T-helper 1 cell treated with Interleukin-12 subunit alpha and Interleukin-12 subunit beta and Interleukin-4 antibody, amounts not matched to agents 30 μg/mL and 1 μg/mL, for 36 hours (primary cell): Measurements from ENCODE around the gene PCBD2.
"Not testable (repeated sequence)": the region's sequence is repeated elsewhere in the genome, so short reads cannot be mapped to it uniquely, and the experiment has no call there.

Experiments
- H3K27ac Mint-ChIP-seq: one replicate; pipeline ENCODE4 v1.8.0; 2021; ENCODE audit warnings: mild to moderate bottlenecking, mixed read lengths
- H3K27me3 Mint-ChIP-seq: one replicate; pipeline ENCODE4 v1.8.0; 2021; ENCODE audit warnings: low read depth, mixed read lengths
- H3K36me3 Mint-ChIP-seq: one replicate; pipeline ENCODE4 v1.8.0; 2021; ENCODE audit warnings: low read depth, mixed read lengths
- H3K4me1 Mint-ChIP-seq: one replicate; pipeline ENCODE4 v1.8.0; 2021; ENCODE audit warnings: low read depth, mixed read lengths
- H3K4me3 Mint-ChIP-seq: one replicate; pipeline ENCODE4 v1.8.0; 2021; ENCODE audit warnings: mild to moderate bottlenecking, moderate library complexity, mixed read lengths
- H3K9me3 Mint-ChIP-seq: one replicate; pipeline ENCODE4 v1.8.0; 2021; ENCODE audit warnings: mixed read lengths

PCBD2 gene

GRCh38 chr5:134891473-134891872, 13.5 kb upstream of the PCBD2 start:
- Mint-ChIP-seq H3K4me3 (no peak overlapping the region), H3K27ac (no peak overlapping the region), H3K27me3 (no peaks in the 10 kb centered on the region), H3K36me3 (peaks cover 33% of the 10 kb centered on the region), H3K9me3 (no peaks in the 10 kb centered on the region), H3K4me1 (peaks cover 4% of the 10 kb centered on the region)

DNA sequence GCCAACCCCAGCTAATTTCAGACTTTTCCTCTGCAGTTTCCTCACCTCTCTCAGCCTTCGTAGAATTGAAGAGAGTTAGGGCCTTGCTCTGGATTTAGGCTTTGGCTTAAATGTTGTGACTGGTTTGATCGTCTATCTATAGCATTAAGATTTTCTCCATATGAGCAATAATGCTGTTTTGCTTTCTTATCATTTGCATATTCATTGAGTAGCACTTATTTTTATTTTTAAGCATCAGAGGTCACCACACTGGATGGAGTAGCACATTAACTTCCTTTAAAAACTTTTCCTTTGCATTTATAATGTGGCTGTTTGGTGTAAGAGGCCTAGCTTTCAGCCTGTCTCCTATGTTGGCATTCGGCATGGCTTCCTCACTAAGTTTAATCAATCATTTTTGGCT, 12.6 kb upstream of the PCBD2 start:
- H3K27ac Mint-ChIP-seq: no peak overlapping the region
- no peaks in the 10 kb centered on the region for H3K9me3 Mint-ChIP-seq
- H3K36me3 Mint-ChIP-seq: peaks cover 33% of the 10 kb centered on the region
- no peak overlapping the region for H3K4me3 Mint-ChIP-seq
- H3K27me3 Mint-ChIP-seq: no peaks in the 10 kb centered on the region
- peaks cover 3% of the 10 kb centered on the region for H3K4me1 Mint-ChIP-seq

DNA sequence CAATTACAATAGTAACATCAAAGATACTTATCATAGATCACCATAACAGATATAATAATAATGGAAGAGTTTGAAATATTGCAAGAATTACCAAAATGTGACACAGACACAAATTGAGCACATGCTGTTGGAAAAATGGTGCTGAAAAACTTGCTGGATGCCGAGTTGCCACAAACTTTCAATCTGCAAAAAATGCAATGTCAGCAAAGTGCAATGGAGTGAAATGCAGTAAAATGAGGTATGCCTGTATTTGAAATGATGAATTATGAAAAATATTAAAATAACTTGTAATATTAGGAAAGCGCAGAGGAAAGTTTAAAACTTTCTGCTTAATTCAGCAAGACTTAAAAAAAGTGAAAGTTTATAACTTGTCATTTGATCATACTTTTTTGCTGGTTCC, 12.0 kb upstream of the PCBD2 start:
- H3K36me3 Mint-ChIP-seq: peaks cover 29% of the 10 kb centered on the region
- H3K27me3 Mint-ChIP-seq: no peaks in the 10 kb centered on the region
- H3K4me1 Mint-ChIP-seq: peaks cover 3% of the 10 kb centered on the region
- no peak overlapping the region for H3K27ac Mint-ChIP-seq
- no peaks in the 10 kb centered on the region for H3K9me3 Mint-ChIP-seq
- H3K4me3 Mint-ChIP-seq: no peak overlapping the region

DNA sequence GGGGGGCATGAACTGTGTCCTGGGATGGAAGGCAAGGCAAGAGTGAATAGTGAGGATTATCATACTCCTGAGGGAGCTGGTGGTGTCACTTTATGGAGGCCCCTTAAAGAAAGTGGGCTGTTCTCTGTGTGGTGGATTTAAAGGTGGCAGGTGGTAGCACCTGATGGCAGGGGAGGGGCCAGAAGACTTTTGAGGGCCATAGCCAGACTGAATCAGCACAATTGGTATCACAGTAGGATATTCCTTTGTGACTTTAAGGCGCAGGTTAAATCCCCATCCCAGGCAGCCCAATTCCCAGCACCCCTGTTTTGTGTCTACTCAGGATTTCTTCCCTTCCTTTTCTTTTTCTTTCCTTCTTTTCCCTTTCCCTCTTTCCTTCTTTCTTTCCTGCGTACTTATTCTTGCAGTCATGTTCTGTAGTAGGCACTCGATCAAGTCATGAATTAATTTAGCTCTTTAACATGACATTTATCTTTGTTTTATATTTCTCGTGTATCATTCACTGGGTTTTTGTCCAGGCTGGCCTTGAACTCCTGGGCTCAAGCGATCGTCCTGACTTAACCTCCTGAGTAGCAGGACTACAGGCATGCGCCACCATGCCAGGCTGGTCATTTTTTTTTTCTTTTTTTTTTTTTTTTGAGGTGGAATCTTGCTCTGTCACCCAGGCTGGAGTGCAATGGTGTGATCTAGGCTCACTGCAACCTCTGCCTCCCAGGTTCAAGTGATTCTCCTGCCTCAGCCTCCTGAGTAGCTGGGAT, 11.0 kb upstream of the PCBD2 start:
- Mint-ChIP-seq H3K36me3 (peaks cover 29% of the 10 kb centered on the region), H3K4me1 (peaks cover 3% of the 10 kb centered on the region), H3K4me3 (no peak overlapping the region), H3K27me3 (no peaks in the 10 kb centered on the region), H3K27ac (no peak overlapping the region), H3K9me3 (no peaks in the 10 kb centered on the region)

GRCh38 chr5:134902071-134902801, 2.7 kb upstream of the PCBD2 start:
- peaks cover 13% of the 10 kb centered on the region for H3K4me1 Mint-ChIP-seq
- H3K27me3 Mint-ChIP-seq: no peaks in the 10 kb centered on the region
- H3K36me3 Mint-ChIP-seq: peaks cover 8% of the 10 kb centered on the region
- H3K4me3 Mint-ChIP-seq: no peak overlapping the region
- no peak overlapping the region for H3K27ac Mint-ChIP-seq
- no peaks in the 10 kb centered on the region for H3K9me3 Mint-ChIP-seq

DNA sequence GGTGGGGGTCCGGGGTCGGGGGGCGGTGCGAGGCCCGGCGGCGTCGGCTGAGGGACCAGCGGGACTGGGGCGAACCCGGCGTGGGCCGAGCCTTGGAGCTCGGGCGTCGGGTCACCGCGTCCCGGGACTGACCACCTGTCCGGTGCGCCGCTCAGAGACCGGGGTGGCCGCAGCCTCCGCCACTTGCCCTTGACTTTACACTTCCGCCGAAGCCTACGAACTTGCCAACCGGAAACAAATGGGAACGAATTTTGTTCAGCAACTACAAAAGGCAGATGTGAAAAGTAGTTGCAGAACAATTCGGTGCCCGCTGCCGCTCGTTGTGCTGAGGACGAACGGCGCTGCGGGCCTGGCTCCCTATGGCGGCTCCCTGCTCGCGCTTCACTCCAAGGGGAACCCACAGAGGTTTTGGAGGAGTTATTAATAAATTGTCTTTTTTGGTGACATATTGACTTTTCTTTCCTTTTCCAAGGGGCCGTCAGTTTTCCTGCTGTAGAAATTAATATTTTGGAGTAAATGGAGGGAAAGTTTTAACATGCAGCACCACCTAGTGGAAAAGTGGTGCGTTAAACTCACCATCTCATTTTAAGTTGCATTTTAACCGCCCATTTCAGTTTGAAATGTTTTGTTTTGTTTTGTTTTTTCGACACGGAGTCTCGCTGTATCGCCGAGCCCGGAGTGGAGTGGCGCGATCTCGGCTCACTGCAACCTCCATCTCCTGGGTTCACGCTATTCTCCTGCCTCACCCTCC, 490 bp downstream of the PCBD2 start:
- H3K27ac Mint-ChIP-seq: peak overlapping the region; percentile 95
- peaks cover 3% of the 10 kb centered on the region for H3K36me3 Mint-ChIP-seq
- no peaks in the 10 kb centered on the region for H3K9me3 Mint-ChIP-seq
- peak overlapping the region; percentile 91 for H3K4me3 Mint-ChIP-seq
- H3K27me3 Mint-ChIP-seq: no peaks in the 10 kb centered on the region
- peaks cover 20% of the 10 kb centered on the region for H3K4me1 Mint-ChIP-seq

DNA sequence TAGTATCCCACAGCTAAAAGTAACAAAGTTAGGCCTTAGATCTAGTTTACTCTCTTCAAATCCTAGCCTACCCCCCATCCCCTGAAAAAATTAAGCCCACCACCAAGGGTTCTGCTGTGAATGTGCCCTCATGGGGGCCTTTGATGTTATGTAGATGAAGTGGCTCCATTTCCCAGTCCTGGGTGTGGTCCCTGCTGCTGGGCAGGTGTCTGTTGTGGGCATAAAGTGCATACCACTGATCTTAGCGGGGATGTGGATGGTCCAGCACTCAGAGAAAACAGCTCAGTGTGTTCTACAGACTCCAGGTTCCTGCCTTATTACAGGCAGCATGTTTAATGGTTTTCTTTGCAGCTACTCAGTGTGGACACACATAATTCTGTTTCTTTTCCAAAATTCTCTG, 1.9 kb downstream of the PCBD2 start:
- no peaks in the 10 kb centered on the region for H3K27me3 Mint-ChIP-seq
- H3K9me3 Mint-ChIP-seq: no peaks in the 10 kb centered on the region
- H3K4me1 Mint-ChIP-seq: peaks cover 20% of the 10 kb centered on the region
- H3K27ac Mint-ChIP-seq: peak overlapping the region; percentile 31
- H3K4me3 Mint-ChIP-seq: no peak overlapping the region
- H3K36me3 Mint-ChIP-seq: peaks cover 7% of the 10 kb centered on the region

- not testable (repeated sequence) for H3K27ac Mint-ChIP-seq, H3K4me3 Mint-ChIP-seq, H3K9me3 Mint-ChIP-seq, H3K36me3 Mint-ChIP-seq, H3K27me3 Mint-ChIP-seq
- H3K4me1 Mint-ChIP-seq: peaks cover 13% of the 10 kb centered on the region
These were observed 5.8 kb downstream of the PCBD2 start for GRCh38 chr5:134910752-134911151.

DNA sequence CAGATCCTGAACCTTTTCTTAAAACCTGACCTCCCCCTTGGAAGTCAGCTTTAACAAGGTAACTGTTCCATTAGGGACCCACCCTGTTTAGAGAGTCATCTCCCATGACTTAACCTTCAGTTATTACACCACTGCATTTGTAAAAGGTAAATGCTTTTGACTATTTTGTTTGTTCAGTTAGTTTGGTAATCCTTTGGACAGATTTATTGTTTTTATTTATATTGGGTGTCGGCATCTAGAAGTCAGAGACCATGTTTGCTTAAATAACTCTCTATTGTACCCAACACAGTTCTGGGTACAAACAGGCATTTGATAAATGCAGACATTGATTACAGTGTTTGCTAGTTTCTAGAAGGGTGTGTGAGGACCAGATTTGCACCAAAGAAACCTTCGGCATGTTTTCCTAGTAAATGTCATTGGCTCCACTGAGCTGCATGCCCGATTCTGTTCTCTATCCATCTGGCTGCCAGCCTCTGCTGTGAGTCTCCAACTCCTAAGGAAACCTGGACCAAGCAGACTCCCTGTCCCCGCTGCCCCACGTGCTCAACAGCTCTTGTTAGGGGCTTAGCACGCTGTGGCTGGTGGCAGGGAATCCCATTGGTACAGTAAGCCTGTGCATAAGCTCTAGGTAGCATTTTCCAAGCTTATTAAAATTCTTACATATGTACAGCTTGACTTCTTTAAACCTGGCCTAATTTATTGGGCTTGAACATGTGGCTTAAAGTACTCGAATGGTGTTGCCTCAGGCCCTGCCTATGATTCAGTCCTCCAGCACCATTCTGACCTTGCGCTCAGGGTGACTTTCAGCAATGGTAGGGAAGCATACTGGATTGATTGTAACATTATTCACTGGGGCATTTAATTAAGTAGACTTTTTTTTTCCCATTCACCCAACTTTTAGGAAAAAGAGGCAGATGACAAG, 6.6 kb downstream of the PCBD2 start:
- Mint-ChIP-seq H3K36me3 (peaks cover 12% of the 10 kb centered on the region), H3K4me3 (no peak overlapping the region), H3K27me3 (no peaks in the 10 kb centered on the region), H3K9me3 (no peaks in the 10 kb centered on the region), H3K4me1 (peaks cover 11% of the 10 kb centered on the region), H3K27ac (no peak overlapping the region)

GRCh38 chr5:134913254-134913653, 8.3 kb downstream of the PCBD2 start:
- no peak overlapping the region for H3K27ac Mint-ChIP-seq
- H3K36me3 Mint-ChIP-seq: peaks cover 18% of the 10 kb centered on the region
- H3K4me3 Mint-ChIP-seq: no peak overlapping the region
- H3K27me3 Mint-ChIP-seq: no peaks in the 10 kb centered on the region
- H3K9me3 Mint-ChIP-seq: no peaks in the 10 kb centered on the region
- peaks cover 8% of the 10 kb centered on the region for H3K4me1 Mint-ChIP-seq

GRCh38 chr5:134913795-134914194, 8.9 kb downstream of the PCBD2 start:
- Mint-ChIP-seq H3K4me1 (peaks cover 8% of the 10 kb centered on the region), H3K27ac (no peak overlapping the region), H3K36me3 (peaks cover 19% of the 10 kb centered on the region), H3K27me3 (no peaks in the 10 kb centered on the region), H3K4me3 (no peak overlapping the region), H3K9me3 (no peaks in the 10 kb centered on the region)

DNA sequence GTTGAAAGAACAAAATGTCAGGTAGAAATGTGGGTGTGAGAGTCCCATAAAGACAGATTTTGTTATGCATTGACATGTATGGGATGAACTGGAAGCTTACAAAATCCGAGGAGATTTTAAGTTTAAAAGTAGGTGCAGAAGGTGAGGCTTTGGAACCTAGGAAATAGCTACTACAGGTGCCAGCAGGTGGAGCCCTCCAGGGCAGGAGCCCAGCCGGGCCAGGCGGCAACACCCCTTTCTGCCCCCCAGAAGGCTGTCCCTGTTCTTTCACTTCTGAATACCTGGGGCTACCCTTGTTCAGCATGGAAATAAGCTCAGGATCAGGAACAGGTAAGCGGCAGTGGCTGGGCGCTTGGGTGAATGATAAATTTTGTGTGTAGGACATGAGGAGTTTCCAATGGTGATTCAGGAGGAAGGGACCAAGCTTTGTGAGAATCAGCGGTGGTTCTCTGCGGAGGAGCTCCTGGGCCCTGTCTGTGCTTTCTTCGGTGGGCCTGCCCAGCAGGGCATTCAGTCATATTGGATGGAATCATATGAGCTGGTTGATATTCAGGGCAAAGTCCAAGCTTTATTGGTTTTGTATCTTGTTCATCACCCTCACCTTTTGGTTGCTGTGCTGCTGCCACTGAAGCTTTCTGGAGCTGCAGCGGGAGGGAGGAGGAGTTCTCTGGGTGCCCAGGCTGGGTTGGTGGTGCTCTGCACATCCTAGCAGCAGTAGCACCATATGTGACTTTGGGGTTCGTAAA, 12.3 kb downstream of the PCBD2 start:
- H3K27me3 Mint-ChIP-seq: no peaks in the 10 kb centered on the region
- H3K9me3 Mint-ChIP-seq: no peaks in the 10 kb centered on the region
- no peak overlapping the region for H3K4me3 Mint-ChIP-seq
- H3K27ac Mint-ChIP-seq: no peak overlapping the region
- H3K36me3 Mint-ChIP-seq: peaks cover 30% of the 10 kb centered on the region
- peaks cover 13% of the 10 kb centered on the region for H3K4me1 Mint-ChIP-seq

DNA sequence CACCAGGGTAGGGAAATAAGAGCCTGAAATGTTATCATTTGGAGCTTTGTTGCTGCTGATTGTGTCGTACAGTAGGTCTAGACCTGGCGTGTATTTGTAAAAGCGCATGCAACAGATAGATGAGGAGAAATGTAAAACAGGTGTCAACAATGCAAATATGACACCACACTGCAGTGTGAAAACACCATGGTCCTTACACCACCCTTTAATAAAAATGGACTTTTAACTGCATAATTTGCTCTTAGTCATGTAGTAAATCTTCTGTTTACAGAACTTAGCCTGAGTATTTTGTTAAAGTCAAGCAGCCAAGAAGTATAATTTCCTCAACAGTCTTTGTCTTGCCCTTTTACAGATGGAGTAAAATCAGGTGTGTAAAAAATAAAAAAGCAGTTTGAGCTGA, 13.9 kb downstream of the PCBD2 start:
- Mint-ChIP-seq H3K27me3 (no peaks in the 10 kb centered on the region), H3K4me1 (peaks cover 13% of the 10 kb centered on the region), H3K4me3 (no peak overlapping the region), H3K9me3 (no peaks in the 10 kb centered on the region), H3K36me3 (peaks cover 33% of the 10 kb centered on the region), H3K27ac (no peak overlapping the region)
